ENCODE data around the gene SEC61G. TPM values are rescaled to one million over a fixed set of nuclear protein-coding genes. Genes with fewer than 3 reads are reported as not detected.

SEC61G gene
- 340 and 359 TPM in 2 replicates for total RNA-seq (2014; rRNA removed; shearing (Covaris generic))

- Histone ChIP-seq H3K36me3 (peaks cover 22% of the 10 kb centered on the region), H3K9me3 (replicated peaks) (no peaks in the 10 kb centered on the region), H3K27ac (peak within 1 kb of the TSS; percentile 76), H3K27me3 (no peaks in the 10 kb centered on the region), H3K4me3 (peak within 1 kb of the TSS; percentile 92), H3K4me1 (0 out of 2 replicates have a peak, but pooled peaks cover 6% of the 10 kb centered on the region)
- DNase-seq: peak; percentile 98 to 99
These were observed at the start of gene SEC61G for GRCh38 chr7:54758702-54759592. Gene SEC61G, minus strand, starts transcription at chr7:54759211. Its CDS starts 1,623 bp downstream, at chr7:54757588.

- Histone ChIP-seq H3K36me3 (no peaks in the 10 kb centered on the region), H3K27ac (no peak overlapping the region), H3K4me1 (no peaks in the 10 kb centered on the region), H3K27me3 (peaks cover 15% of the 10 kb centered on the region), H3K4me3 (no peak overlapping the region), H3K9me3 (replicated peaks) (0 out of 2 replicates have a peak, but pooled peaks cover 3% of the 10 kb centered on the region)
- no peak for DNase-seq
These were observed 43.8 kb upstream of the SEC61G start for GRCh38 chr7:54802841-54803240.

- Histone ChIP-seq H3K9me3 (replicated peaks) (0 out of 2 replicates have a peak, but pooled peaks cover 3% of the 10 kb centered on the region), H3K36me3 (no peaks in the 10 kb centered on the region), H3K4me1 (no peaks in the 10 kb centered on the region), H3K4me3 (no peak overlapping the region), H3K27ac (no peak overlapping the region), H3K27me3 (peaks cover 15% of the 10 kb centered on the region)
- no peak for DNase-seq
These were observed 43.1 kb upstream of the SEC61G start for GRCh38 chr7:54802114-54802513.

GRCh38 chr7:54799792-54800191 lies 40.8 kb upstream of the SEC61G start:
- H3K4me1 ChIP-seq: no peaks in the 10 kb centered on the region
- DNase-seq: no peak
- H3K27ac ChIP-seq: no peak overlapping the region
- no peak overlapping the region for H3K4me3 ChIP-seq
- no peaks in the 10 kb centered on the region for H3K36me3 ChIP-seq
- 0 out of 2 replicates have a peak, but pooled peaks cover 3% of the 10 kb centered on the region for H3K9me3 ChIP-seq (replicated peaks)
- peaks cover 18% of the 10 kb centered on the region for H3K27me3 ChIP-seq

- H3K36me3 ChIP-seq: no peaks in the 10 kb centered on the region
- H3K9me3 ChIP-seq (replicated peaks): 0 out of 2 replicates have a peak, but pooled peaks cover 3% of the 10 kb centered on the region
- H3K4me3 ChIP-seq: no peak overlapping the region
- H3K27ac ChIP-seq: no peak overlapping the region
- no peak for DNase-seq
- H3K27me3 ChIP-seq: peaks cover 15% of the 10 kb centered on the region
- no peaks in the 10 kb centered on the region for H3K4me1 ChIP-seq
These were observed 39.5 kb upstream of the SEC61G start for GRCh38 chr7:54798530-54798929.

- H3K4me1 ChIP-seq: no peaks in the 10 kb centered on the region
- no peak overlapping the region for H3K4me3 ChIP-seq
- DNase-seq: no peak
These were observed 37.8 kb upstream of the SEC61G start for GRCh38 chr7:54796853-54797252.

GRCh38 chr7:54796150-54796549 lies 37.1 kb upstream of the SEC61G start:
- DNase-seq: no peak
- Histone ChIP-seq H3K27me3 (0 out of 2 replicates have a peak, but pooled peaks cover 4% of the 10 kb centered on the region), H3K9me3 (replicated peaks) (no peaks in the 10 kb centered on the region), H3K4me3 (no peak overlapping the region), H3K36me3 (no peaks in the 10 kb centered on the region), H3K4me1 (no peaks in the 10 kb centered on the region), H3K27ac (no peak overlapping the region)

More at GRCh38 chr7:54796853-54797252, 37.8 kb upstream of the SEC61G start:
- Histone ChIP-seq H3K27ac (no peak overlapping the region), H3K27me3 (peaks cover 7% of the 10 kb centered on the region; the same call in 1 of the 2 replicates), H3K36me3 (no peaks in the 10 kb centered on the region), H3K9me3 (replicated peaks) (no peaks in the 10 kb centered on the region)

- no peak for DNase-seq
These were observed 33.4 kb upstream of the SEC61G start for GRCh38 chr7:54792383-54792782.

GRCh38 chr7:54788664-54789063 lies 29.7 kb upstream of the SEC61G start:
- Histone ChIP-seq H3K27me3 (no peaks in the 10 kb centered on the region), H3K4me1 (peaks cover 24% of the 10 kb centered on the region), H3K36me3 (no peaks in the 10 kb centered on the region), H3K4me3 (no peak overlapping the region), H3K9me3 (replicated peaks) (no peaks in the 10 kb centered on the region), H3K27ac (no peak overlapping the region)
- DNase-seq: peak; percentile 68 to 79

More at GRCh38 chr7:54792383-54792782, 33.4 kb upstream of the SEC61G start:
- Histone ChIP-seq H3K4me1 (0 out of 2 replicates have a peak, but pooled peaks cover 6% of the 10 kb centered on the region), H3K9me3 (replicated peaks) (no peaks in the 10 kb centered on the region), H3K36me3 (no peaks in the 10 kb centered on the region), H3K4me3 (no peak overlapping the region), H3K27ac (no peak overlapping the region), H3K27me3 (0 out of 2 replicates have a peak, but pooled peaks cover 4% of the 10 kb centered on the region)

GRCh38 chr7:54785261-54785660 lies 26.2 kb upstream of the SEC61G start:
- H3K27me3 ChIP-seq: no peaks in the 10 kb centered on the region
- peaks cover 32% of the 10 kb centered on the region for H3K4me1 ChIP-seq
- H3K4me3 ChIP-seq: no peak overlapping the region
- DNase-seq: no peak
- H3K27ac ChIP-seq: no peak overlapping the region
- no peaks in the 10 kb centered on the region for H3K36me3 ChIP-seq
- H3K9me3 ChIP-seq (replicated peaks): no peaks in the 10 kb centered on the region

- DNase-seq: peak; percentile 74 to 88
These were observed 24.9 kb upstream of the SEC61G start for GRCh38 chr7:54783952-54784351.

GRCh38 chr7:54782829-54783228 lies 23.8 kb upstream of the SEC61G start:
- no peak for DNase-seq
- H3K9me3 ChIP-seq (replicated peaks): no peaks in the 10 kb centered on the region

More at GRCh38 chr7:54783952-54784351, 24.9 kb upstream of the SEC61G start:
- Histone ChIP-seq H3K27me3 (no peaks in the 10 kb centered on the region), H3K36me3 (no peaks in the 10 kb centered on the region), H3K4me1 (peaks cover 34% of the 10 kb centered on the region), H3K4me3 (no peak overlapping the region), H3K9me3 (replicated peaks) (no peaks in the 10 kb centered on the region), H3K27ac (peak overlapping the region; percentile 29)

GRCh38 chr7:54782314-54782713 lies 23.3 kb upstream of the SEC61G start:
- no peak for DNase-seq
- H3K9me3 ChIP-seq (replicated peaks): no peaks in the 10 kb centered on the region
- H3K36me3 ChIP-seq: no peaks in the 10 kb centered on the region
- no peak overlapping the region for H3K4me3 ChIP-seq
- peaks cover 39% of the 10 kb centered on the region for H3K4me1 ChIP-seq
- H3K27me3 ChIP-seq: no peaks in the 10 kb centered on the region
- H3K27ac ChIP-seq: no peak overlapping the region

More at GRCh38 chr7:54782829-54783228, 23.8 kb upstream of the SEC61G start:
- Histone ChIP-seq H3K4me1 (peaks cover 40% of the 10 kb centered on the region), H3K27ac (no peak overlapping the region), H3K27me3 (no peaks in the 10 kb centered on the region), H3K36me3 (no peaks in the 10 kb centered on the region), H3K4me3 (no peak overlapping the region)

- Histone ChIP-seq H3K27ac (no peak overlapping the region), H3K4me3 (no peak overlapping the region), H3K36me3 (no peaks in the 10 kb centered on the region), H3K9me3 (replicated peaks) (no peaks in the 10 kb centered on the region), H3K4me1 (peaks cover 39% of the 10 kb centered on the region), H3K27me3 (no peaks in the 10 kb centered on the region)
- no peak for DNase-seq
These were observed 22.3 kb upstream of the SEC61G start for GRCh38 chr7:54781134-54781920.
